ENCODE measurements around the gene PIGX. TPM values are rescaled to one million over a fixed set of nuclear protein-coding genes. Genes with fewer than 3 reads are reported as not detected.

The PIGX gene
- polyA plus RNA-seq (2013, experiment 1 of 2; ENCODE audit: insufficient read length), result 17.8 TPM
- 14.5 TPM for polyA plus RNA-seq (2013, experiment 2 of 2; ENCODE audit: insufficient read length)

DNA sequence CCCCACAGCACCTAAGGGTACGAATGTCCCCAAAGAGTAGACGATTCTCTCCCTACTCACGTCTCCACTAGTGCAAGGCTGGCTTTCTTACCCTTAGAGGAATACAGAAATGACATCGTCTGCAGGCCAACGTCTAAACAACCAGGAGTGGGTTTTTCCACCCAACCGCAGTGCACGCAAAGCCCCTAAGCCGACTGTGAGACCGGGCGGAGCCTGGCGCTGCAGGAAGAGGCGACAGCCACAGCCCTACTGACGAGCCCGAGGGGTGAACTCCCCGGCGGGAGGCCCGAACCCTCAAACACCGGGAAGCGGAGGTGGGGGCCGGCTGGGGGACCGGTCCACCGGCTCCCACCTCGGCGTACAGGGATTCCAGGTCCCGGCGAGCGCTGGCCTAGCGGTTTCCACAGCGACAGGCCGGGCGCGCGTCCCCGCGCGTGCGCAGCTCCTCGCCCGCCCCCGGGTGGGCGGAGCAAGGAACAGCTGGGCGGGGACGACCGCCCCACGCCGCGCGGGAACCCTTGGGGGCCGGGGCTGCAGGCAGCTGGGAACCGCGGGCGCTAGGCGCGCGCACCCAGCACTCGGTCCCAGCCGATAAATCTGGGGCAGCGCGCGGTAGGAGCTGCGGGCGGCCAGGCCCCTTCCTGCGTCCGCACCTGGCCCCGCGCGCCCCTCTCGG is at the start of gene PIGX, which contains the start of gene CEP19:
Gene PIGX, plus strand, starts transcription at position 540 of the 676 bp plus-strand sequence.
Gene CEP19, minus strand, starts transcription at position 413 of the 676 bp plus-strand sequence. CDS start 3,593 bp downstream, outside the sequence.
- peak; percentile 82 for DNase-seq

DNA sequence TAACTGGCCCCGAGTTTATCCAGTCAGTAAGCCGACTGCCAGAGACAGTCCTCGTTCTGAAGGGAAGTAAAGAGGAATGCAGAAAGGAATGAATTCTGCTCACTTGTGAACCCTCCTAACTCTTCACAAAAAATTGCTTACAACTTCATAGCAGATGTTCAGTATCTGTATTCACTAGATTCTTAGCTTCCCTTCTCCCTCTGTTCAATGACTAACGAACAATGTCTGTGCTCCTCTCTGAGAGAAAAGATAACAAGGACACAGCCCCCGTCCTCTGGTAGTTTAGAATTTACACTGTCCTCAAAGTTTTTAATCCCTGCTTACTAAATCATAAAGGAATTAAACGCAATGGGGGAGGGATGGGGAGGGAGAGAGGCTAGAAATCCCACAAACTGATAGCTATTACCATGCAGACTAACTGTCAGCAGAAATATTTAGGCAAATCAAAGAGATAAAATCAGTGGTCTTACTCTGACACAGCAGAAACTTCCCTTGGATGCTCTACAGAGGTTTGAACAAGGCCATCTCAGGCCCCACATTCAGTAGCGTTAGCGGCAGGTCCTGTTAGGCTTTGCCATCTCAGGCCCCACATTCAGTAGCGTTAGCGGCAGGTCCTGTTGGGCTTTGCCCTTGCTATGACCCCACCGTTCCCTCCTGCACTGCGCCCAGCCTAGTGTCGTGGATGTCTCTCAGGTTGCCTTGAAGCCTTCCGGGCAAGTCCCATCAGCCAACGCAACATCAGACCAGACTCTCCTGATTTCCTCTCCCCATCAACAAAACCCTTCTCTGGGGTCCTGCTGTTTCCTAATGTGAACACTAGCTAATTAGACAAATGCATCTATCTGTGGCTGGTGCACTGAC is 49.2 kb upstream of the PIGX start:
- peak; percentile 58 for DNase-seq

DNA sequence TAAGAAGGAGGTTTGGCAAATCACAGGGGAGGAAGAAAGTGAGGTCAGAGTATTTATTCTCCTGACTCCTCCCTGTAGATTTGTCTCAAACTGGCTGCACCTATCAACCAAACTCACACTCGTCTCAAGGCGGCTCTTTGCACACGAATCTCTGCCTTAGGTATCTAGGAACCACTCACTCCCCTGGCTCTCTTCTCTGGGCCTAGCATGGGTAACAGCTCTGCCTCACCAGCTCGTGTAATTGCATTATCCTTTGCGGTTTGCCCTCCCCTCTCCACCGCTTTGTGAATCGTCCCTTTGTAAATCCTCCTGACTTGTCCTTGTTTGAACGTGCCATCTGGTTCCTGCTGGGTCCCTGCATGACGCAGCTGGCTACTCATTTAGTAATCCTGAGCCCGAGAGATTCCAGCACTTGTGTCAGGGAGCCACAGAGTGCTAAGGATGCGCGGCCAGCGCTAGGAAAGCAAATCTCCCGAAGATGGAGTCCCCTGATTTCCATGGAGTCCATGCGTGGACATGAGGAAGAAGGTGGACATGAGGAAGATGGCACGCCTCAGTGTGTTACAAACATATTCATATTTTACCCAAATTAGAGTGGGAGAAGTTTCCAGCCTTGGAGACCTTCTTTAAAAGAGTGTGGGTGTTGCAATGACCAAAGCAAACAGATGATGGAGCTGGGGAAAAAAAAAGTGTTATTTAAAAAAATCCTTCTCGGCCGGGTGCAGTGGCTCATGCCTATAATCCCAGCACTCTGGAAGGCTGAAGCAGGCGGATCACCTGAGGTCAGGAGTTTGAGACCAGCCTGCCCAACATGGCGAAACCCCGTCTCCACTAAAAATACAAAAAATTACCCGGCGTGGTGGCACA is 45.9 kb upstream of the PIGX start:
- peak; percentile 65 for DNase-seq

DNA sequence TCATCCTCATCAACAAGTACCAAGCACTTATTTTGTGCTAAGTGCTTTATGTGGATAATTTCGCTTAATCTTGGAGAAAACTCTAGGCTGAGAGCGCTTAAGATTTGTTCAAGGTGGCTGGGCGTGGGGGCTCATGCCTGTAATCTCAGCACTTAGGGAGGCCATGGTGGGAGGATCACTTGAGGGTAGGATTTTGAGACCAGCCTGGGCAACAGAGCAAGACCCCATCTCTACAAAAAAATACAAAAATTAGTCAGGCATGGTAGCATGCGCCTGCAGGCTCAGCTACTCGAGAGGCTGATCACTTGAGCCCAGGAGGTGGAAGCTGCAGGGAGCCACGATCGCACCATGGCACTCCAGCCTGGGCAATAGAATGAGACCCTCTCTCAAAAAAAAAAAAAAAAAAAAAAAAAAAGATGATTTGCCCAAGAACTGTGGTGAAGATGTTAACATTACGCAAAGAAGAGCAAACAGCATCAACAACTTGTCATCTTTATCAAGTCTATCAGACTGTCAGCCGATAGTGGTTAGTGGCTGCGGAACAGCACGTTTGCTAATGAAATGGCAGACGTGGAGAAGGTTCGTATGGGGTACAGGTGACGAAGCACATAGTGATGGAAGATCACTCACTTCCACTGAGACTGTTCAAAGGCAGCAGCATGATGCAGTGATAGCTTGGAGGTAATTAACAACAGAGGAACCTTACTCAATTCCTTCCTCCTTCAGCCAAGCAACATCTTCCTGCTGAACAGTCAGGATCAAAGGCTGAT is 44.9 kb upstream of the PIGX start:
- no peak for DNase-seq

DNA sequence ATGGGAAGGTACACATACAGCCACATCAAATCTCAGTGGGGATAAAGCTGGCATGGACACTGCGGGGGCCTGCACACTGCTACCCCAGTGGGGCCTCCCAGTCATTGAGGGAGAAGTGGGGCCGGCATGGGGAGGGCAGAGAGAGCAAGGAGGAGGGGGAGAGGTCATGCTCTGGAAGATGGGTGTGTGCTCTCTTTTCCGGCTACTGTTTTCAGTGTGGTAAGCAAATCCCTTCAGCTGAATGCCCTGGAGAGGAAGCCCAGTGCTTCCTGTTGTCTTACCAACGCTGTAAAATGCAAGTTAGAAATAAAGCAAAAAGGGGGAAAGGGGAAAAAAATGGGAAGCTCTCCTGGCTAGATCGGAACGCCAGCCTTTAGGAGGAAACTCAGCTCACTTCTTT is 41.8 kb upstream of the PIGX start:
- no peak for DNase-seq

DNA sequence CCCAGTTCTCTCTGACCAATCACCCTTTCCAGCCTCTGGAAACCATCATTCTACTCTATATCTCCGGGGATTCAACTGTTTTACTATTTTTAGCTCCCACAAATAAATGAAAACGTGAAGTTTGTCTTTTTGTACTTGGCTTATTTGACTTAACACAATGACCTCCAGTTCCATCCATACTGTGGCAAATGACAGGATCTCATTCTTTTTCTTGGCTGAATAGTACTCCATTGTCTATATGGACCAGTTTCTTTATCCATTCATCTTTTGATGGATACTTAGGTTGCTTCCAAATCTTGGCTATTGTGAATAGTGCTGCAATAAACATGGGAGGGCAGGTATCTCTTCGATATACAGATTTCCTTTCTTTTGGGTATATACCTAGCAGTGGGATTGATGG is 38.5 kb upstream of the PIGX start:
- no peak for DNase-seq

DNA sequence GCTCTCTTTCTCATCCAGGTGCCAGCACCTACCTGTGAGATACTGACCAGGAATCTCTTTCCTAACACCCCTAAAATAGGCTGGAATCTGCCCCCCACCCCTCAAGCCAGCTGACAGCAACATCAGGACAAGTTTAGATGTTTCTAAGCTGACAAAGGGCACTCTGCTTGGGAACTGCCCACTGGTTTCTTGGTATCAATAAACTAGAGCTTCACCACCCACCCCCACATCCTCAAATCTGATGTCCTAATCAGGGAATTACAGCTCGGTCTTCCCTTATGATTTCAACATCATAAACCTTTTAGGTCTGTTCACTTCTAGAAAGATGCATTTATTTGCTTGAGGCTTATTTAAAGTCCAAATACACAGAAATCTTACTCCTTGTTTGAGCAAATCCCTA is 34.8 kb upstream of the PIGX start:
- no peak for DNase-seq

DNA sequence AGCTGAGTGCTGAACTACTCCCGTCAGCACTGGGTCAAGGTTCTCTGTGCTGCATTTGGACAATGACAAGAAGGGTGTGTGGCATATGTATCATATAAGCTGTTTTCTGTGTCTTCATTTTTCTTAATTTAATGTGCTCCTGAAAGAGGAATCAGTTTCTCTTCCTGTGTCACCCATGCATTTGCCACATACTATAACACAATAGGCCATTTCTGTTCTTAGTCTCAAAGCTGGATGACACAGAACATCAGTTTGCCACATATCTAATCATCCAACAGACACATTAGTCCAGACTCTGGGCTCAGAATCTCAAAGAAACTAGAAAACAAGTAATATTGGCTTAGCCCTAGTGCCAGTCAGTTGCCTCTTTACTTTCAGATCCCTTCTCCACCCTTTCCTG is 34.2 kb upstream of the PIGX start:
- DNase-seq, result no peak

DNA sequence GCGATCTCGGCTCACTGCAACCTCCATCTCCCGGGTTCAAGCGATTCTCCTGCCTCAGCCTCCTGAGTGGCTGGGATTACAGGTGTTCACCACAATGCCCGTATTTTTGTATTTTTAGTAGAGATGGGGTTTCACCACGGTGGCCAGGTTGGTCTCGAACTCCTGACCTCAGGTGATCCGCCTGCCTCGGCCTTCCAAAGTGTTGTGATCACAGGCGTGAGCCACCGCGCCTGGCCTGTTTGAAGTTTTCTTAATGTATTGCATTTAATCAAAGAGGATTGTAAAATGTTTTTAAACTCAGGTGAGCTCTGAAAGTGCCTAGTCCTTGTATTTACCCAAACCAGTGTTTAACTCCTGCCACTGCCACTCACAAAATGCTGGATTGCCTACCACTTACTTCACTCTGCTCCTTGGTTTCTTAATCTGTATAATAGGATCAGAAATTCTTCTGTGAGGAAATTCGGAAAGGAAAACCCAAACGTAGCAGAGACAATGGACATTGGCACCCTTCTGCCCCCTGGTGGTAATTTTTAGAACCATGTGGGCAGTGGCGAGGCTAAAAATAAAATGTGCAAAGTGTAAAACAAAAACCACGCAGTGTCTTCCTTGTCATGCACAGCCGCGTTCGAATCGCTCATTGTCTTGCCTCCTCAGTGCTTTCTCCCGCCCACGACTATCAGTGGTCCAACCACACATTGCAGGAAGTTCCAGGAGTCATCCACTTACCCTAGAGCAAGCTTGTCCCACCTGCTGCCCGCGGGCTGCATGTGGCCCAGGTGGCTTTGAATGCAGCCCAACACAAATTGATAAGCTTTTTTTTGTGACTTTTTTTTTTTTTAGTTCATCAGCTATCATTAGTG is 27.4 kb upstream of the PIGX start:
- DNase-seq, result peak; percentile 54

DNA sequence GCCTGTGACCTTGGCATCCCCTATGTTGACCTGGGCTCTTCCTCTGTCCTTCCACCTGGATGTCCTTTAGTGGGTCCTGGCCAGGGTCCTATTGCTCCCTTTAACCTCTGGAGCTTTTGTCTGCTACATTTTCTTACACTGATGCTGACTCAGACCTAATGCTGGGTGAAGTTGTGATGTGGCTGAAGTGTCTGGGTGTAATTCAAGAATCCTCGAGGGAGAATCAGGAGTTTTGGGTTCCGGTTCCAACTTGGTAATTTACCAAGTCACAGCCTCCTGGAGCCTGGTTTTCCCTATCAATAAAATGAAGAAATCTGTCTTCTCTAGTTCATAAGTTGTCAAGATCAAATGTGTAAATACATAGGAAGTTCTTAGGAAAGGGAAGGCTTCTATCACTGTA is 25.7 kb upstream of the PIGX start:
- DNase-seq, result no peak

DNA sequence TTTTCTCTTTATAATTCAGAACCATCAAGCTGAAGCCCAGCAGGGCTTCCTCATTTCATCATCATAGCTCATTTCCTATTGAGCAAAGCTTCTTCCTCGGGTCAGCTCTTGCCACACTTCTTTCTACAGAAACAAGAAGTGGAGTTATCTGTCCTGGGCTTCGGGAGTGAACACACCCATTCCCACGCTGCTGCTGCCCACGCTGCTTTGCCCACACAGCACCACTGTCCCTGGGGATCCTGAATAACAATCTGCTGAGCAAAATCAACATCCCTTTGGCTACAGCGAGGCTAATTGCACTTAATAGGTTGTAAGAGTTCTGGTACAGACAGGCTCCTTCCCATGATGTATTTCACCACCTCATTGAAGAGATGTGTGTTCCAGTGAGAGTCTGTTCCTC is 23.8 kb upstream of the PIGX start:
- DNase-seq, result peak; percentile 57

DNA sequence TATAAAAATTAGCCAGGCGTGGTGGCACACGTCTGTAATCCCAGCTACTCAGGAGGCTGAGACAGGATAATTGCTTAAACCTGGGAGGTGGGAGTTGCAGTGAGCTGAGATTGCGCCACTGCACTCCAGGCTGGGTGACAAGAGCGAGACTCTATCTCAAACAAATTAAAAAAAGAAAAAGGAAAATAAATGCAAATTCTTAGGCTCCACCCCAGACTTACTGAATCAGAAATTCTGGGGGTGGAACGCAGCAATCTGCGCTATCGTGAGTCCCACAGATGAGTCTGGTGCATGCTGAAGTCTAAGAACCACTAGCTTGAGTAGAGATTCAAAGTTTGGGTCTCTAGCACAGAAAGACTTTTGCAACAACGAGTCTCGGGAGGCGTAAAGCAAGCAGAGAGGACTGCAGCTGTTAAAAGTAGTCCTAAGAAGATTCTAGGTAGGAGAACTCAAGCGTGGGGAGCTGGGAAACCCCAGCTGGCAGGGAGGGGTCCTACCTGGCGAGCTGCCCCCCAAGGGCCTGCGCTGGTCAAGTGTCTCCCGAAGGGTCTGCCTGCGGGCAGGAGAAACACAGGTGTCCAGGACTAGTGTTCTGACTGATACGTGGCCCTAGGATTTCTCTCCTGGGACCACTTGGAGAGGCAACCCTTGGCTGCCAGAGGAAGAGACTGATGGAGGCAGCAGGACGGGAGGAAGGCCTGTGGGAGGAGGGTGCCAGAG is 22.1 kb upstream of the PIGX start:
- no peak for DNase-seq

DNA sequence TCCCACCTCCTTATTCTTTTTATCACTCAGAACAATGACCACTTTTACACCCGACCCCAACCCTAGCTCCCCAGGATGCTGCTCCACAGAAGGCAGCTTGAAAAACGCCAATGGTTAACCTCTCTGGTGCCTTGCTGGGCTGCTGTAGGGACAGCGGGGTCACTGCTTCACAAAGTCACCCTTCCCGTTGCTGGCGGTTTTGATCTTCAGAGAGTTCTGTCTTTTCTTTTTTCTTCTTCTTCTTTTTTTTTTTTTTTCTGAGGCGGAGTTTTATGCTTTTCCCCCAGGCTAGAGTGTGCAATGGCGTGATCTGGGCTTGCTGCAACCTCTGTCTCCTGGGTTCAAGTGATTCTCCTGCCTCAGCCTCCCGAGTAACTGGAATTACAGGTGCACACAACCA is 20.8 kb upstream of the PIGX start:
- DNase-seq, result no peak

DNA sequence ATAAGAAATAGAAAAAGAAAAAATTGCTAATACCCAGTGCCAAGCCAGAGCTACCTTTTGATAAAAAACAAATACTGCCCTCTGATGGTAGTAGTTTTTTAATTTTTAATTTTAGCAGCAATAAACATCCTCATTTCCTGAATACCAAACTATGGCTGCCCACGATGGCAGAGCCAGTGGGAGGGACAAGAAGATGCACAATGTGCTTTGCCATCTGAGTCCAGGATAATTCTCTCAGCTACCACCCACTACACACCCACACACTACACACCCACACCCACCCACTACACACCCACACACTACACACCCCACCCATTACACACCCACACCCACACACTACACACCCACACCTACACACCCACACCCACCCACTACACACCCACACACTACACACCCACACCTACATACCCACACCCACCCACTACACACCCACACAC is 18.0 kb upstream of the PIGX start:
- peak; percentile 6 for DNase-seq

DNA sequence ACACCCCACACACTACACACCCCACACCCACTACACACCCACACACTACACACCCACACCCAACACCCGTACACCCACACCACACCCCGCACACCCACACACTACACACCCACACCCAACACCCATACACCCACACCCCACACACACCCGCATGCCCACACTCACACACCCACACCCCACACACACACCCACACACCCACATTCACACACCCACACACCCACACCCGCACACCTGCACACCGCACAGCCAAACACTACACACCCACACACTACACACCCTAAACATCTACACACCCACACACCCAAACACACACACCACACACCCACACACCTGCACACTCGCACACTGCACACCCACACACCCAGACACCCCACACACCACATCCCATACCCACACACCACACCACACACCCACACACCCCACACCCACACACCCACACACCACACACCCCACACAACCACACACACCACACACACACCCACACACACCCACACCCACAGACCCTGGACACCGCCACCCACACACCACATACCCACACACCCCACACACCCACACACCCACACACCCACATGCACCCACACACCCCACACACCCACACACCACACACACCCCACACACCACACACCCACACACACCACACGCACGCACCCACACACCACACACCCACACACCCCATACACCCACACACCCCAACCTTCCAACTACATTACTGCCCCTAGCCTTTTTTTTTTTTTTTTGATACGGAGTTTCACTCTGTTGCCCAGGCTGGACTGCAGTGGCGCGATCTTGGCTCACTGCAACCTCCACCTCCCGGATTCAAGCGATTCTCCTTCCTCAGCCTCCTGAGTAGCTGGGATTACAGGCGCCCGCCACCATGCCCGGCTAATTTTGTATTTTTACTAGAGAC is 17.0 kb upstream of the PIGX start:
- DNase-seq, result no peak

DNA sequence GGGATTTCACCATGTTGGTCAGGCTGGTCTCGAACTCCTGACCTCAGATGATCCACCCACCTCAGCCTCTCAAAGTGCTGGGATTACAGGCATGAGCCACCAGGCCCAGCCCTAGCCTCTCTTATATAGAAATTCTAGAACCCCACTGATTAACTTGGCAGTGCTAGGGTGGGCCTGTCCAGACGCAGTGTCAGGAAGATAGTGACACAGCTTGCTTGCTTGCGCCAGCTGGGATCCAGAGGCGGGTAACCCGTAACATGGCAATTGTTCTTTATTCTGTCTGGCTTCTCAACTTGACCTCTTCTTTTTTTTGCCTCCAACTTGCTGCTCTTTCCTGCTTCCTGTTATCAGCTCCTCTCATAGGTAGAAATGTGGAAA is 16.3 kb upstream of the PIGX start:
- no peak for DNase-seq

DNA sequence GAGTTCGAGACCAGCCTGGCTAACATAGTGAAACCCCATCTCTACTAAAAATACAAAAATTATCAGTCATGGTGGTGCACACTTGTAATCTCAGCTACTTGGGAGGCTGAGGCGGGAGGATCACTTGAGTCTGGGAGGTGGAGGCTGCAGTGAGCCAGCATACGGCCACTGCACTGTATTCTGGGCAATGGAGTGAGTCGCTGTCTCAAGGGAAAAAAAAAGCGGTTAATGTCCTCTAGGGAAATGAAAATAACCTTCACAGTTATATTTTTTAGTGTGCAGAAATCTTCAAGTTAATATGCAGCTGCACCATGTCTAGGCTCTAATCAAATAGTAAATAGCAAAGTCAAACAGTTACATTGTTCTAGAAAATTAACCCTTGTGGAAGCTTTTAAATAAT is 14.9 kb upstream of the PIGX start:
- no peak for DNase-seq

DNA sequence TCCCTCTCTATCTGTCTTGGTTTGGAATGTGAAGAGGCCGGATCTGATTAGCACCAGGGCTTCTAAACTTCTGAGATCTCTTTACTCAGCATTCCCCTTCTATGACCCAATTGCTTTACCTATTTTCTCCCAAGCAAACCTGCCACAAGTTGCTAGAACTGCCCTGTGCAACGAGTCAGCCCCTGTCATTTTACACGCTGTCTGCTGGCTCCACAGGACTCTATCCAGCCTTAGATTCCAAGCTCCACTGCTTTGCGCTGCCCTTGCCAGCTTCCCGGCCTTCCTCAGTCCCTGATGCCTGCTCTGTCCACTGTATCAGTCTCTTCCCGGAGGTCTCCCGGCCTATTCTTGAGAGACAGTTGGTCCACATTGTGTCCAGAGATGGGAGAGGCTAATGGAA is 12.4 kb upstream of the PIGX start:
- DNase-seq, result no peak

DNA sequence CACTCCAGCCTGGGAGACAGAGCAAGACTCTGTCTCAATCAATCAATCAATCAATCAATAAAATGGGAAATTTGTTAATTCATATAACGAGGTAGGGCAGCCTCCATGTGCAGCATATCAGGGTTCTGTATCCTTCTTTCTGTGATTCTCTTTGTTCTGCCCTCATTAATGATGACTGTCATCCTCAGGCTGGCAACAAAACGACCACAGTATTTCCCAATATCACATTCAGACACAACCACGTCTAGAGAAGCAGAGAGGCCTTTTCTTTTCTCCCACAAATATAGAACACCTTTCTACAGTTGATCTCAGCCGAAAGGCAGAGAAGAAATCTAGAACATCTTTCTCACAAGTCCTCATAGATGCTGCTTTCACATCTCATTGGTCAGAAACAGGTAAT is 11.4 kb upstream of the PIGX start:
- DNase-seq, result no peak

Measured in fibroblast of skin of back (primary cell).